SW 1271 (cell line): ENCODE results near the gene EDA.
A peak's percentile ranks its signal among the peaks of the same experiment; 100 is the strongest.
"Not testable (repeated sequence)": the region's sequence is repeated elsewhere in the genome, so short reads cannot be mapped to it uniquely, and the experiment has no call there.

Source experiments
- DNase-seq, 2 experiments: peaks; one replicate each; lab custom pipeline; 2025; lab: John Stamatoyannopoulos, UW

The EDA gene

DNA sequence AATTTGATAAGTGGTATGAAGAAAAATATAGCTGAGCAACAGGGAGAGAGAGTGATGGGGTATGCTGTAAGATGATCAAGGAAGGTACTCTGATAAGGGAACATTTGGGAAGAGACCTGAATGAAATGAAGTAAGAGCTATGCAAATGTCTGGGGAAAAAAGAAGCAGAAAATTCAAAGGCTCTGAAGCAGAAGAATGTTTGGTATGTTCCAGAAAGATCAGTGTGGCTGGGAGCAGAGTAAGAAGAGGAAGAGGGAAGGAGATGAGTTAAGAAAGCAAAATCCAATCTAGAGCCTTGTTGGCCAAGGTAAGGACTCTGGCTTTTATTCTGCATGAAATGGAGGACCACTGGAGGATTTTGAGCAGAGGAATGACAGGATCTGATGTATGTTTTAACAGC, 343.8 kb downstream of the EDA start:
- DNase-seq, result no peak

DNA sequence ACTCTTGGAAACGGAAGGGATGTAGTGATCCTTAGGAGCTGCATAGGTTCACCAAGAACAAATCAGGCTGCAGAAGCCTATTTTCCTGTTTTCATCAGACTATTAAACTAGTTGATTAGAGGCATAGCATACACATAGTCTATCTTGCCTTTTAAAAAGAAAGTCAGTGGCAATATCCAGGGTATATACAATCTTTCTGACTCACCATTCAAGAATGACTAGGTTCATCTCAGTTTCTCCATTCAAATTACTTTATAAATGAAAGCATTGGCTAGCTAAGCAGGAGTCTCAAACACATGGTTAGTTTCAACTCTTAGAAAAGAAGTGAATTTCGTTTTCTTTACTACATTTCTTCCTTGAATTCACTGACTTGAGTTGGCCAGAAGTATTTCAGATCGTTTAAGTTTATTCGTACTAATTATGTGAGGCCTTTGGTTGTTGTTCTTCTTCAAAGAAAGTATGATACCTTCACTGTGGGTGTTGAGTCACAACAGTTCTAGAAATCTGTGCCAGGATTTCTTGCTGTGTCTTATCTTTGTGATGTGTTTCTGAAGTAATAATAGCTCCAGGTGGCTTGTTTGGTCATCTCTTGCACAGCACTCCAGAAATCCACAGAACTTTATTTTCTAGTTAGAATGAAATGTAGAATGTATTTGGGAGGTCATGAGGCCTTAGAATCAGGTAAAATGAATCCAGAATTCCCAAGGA, 345.6 kb downstream of the EDA start:
- no peak for DNase-seq

DNA sequence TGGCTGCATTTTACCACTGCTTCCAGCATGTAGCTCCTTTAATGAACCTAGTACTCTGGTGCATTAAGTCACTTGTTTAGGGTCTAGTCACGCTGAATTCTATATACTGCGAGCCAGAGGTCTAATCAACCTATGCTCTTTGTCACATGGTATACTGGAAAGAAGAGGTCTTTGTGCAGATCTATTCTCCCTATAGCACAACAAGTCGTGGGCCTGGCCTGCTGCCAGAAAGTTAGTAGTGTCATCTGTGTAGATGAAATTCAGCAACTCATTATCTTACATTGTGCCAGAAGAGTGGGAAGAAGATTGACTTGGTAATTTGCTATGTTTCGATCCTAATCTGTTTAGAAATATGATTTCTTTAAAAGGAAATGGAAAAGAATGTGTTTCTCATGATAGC, 353.0 kb downstream of the EDA start:
- DNase-seq, result no peak

DNA sequence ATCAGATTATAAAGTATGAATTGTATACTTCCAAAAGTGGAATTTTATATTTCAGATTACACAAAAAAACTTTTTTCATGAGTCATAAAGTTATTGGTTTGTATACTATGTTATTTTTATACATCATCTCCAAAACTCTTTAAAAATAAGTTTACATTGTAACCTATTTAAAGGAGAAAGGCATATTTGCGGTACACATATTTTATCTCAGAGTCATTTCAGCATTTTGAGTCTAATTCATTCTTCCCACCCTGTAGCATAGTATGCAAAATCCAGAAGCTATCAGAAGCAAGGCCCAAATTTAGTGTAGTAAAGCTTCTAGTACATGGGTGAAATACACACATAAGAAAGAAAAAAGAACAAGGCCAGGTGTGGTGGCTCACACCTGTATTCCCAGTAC, 353.5 kb downstream of the EDA start:
- no peak for DNase-seq

DNA sequence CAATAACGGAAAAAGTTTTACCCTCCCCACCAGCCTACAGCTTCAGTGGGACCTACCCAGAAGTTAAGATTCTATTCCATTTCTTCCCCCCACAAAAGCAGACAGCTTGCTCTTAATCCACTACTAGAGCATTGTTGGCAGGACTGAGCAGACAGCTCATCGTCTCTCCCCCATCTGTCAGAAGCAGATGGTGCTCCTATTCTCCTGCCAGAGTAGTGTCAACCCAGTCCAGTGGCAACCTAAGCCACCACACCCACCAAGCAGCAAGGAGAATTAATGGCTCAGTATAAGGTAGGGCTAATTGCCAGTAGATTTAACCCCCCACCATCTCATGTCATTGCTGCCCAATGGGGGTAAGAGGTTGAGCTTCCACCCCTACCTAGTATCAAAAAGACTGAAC, 371.8 kb downstream of the EDA start:
- DNase-seq, result no peak

DNA sequence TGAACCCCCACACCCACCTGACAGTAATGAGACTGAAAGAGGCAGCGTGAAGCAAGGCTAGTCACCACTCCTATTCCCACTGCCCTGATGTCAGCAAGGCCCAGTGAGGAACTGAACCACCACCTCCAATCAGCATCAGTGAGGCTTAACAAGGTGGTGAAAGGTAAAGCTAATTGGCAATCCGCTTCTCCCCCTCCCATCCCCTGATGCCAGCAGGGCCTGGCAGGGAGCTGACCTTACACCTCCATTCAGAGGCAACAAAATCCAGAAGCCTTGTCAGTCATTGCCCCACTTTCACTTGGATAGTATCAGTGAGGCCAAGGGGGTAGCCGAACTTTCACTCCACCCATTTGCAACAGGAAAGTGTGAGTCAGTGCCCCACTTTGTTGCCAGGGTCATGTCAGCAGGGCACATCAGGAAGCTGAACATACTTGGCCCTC, 373.1 kb downstream of the EDA start:
- DNase-seq, result no peak

DNA sequence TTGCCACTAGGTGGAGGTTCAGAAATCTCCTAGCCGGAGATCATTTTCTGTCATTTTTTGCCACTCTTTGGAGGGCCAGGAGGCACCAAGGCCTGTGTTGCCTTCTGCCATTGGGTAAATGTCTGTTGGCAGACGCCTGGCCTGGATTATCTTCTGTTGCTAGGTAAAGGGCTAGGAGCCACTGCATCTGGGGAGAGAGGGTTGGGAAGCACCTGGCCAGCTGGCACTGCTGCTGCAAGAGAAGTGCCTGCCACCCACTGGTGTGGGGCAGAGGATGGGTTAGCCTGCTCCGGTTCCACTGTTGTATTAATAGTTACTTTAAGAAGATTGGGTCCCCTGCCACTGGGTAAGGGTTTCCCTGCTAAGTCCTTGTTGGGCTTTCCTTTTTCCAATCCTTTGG, 375.8 kb downstream of the EDA start:
- DNase-seq, result no peak

DNA sequence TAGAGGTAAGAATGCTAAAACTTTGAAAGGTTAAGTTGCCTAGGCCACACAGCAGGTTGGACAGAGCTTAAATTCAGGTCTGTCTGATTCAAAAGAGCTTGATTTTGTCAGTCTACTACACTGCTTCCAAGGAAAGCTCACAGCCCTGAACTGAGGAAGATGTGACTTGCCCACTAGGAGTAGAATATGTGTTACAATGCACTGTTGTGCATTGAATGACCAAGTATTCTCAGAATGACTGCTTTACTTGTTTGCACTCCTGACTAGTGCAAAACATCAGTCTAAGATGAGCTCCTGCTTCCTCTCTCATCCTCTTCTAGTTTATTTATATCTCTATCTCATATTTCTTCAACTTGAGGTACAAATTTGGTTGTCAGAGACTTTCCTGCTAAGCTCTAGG, 377.6 kb downstream of the EDA start:
- DNase-seq, result no peak

DNA sequence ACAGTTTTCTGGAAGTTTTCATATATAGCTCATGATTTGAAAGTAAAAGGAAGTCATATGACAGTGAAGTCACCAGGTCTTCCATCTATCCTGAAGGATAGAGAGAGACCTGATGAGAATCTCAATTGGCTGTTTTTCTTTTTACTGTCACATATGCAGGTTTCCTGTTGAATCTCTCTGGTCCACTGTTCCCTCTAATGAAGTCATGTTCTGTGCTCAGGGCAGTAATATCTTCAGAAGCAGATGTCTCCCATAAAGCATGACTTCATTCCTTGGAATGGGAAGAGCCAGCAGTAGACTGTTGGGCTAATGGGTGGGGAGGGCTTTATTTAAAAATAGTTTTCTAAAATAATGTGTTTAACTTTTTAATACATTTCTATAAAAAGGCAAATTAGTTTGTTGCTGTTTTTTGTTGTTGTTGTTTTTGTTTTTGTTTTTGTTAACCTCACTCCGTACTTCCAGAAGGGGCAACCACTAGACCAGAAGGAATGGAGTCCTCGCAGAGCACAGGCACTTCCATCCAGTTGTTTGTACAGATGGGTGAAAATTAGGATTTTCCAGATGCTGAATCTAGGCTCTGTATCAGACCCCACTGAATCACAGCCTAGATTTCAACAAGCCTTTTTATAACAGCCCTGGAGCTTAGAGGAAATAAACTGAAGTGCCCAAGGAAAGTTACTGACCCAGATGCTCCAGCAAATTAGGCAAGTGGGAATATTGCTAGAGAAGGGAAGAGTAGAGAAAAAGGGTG, 379.6 kb downstream of the EDA start:
- no peak for DNase-seq

DNA sequence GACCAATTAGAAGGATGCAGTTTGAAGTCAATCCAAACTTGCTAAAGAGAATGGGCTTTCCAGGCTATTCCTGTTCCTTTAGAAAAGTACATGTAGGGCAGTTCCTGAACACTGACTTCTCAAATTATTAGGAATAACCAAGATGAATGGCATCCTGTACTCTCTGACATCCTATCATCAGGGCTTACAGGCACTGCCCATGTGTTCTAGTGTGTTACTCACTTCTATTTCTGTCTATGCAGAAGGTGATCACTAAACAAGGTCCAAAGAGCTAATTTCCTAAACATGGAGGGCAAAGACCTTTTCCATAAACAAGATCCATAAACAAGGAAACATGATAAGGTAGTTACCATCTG, 380.2 kb downstream of the EDA start:
- DNase-seq, result no peak

DNA sequence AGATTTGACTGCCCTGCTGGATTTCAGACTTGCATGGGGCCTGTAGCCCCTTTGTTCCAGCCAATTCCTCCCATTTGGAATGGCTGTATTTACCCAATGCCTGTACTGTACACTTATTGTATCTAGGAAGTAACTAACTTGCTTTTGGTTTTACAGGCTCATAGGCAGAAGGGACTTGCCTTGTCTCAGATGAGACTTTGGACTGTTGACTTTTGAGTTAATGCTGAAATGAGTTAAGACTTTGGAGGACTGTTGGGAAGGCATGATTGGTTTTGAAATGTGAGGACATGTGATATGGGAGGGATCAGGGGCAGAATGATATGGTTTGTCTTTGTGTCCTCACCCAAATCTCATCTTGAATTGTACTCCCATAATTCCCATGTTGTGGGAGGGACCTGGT, 382.4 kb downstream of the EDA start:
- DNase-seq, result not testable (repeated sequence)

DNA sequence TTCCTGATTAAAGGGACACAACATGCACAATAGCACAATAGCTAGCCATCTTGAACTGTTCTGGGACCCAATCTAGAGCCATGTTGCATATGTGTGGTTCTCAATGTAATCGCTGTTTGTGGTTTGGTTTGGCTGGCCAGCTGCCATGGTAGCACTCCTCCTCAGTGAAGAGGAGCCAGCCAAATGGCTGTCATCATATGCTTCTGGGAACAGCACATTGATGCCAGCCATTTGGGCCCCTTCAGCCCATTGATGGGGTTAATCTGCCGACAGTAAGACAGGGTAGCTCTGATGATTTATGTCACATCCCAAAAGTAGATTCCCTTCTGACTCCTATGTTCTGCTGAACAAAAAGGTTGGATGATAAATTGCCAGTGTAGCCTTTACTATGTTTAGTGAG, 385.4 kb downstream of the EDA start:
- no peak for DNase-seq

DNA sequence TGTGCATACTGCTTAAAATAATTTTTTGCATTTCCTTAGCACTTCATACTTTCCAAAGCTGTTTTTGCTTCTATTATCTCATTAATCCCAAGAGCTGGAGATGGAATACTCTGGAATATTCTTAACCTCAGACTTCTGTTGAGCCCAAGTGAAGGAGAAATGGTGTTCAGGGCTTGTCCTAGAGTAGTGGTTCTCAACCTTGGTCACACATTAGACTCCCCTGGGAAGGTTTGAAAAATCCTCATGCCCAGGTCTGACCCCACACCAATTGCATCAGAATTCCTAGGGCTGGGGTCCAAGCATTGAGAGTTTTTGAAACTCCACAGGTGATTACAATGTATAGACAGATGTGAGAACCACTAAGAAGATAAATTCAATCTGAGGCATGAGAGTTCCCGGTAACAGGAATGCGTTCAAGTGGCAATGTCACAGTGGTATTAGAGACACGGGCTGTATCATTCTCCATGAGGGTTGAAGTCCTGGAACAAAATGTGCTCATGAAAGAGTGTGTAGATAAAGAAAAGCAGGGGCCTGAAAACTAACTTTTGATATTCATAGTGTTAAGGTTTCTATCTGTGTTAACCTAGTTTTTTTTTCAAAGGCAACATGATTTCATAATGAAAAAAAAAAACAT, 385.9 kb downstream of the EDA start:
- DNase-seq, result no peak

DNA sequence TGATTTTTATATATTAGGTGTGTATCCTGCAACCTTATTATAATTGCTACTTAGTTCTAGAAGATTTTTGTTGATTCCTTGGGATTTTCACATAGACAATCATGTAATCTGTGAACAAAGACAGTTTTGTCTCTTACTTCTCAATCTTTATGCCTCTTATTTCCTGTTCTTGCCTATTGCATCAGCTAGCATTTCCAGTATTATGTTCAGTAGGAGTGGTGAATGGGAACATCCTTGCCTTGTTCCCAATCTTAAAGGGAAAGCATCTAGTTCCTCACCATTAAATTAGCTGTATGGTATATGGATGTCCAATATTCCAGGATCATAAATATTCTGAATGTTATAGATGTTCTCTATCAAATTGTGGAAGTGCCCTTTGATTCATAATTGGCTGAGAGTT, 392.0 kb downstream of the EDA start:
- DNase-seq, result no peak

DNA sequence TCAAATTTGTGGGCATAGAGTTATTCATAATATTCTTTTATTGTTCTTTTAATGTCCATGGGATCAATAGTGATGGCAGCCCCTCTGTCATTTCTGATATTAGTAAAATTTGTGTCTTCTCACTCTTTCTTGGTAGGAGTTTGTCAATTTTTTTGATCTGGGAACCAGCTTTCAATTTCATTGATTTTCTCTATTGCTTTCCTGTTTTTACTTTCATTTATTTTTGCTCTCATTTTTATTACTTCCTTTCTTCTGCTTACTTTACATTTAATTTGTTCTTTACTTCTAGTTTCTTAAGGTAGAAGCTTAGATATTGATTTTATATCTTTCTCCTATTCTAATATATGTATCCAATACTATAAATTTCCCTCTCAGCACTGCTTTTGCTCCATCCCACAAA, 393.1 kb downstream of the EDA start:
- no peak for DNase-seq

DNA sequence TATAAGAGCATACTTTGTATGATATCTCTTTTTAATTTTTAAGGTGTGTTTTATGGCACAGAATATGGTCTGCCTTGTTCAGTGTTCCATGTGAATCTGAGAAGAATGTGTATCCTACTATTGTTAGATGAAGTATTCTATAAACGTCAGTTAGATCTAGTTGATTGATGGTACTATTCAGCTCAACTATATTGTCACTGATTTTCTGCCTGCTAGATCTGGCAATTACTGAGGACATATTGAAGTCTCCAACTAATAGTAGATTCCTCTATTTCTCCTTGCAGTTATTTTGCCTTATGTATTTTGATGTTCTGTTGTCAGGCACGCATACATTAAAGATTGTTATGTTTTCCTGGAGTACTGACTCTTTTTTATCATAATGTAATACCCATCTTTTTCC, 394.1 kb downstream of the EDA start:
- DNase-seq, result no peak

DNA sequence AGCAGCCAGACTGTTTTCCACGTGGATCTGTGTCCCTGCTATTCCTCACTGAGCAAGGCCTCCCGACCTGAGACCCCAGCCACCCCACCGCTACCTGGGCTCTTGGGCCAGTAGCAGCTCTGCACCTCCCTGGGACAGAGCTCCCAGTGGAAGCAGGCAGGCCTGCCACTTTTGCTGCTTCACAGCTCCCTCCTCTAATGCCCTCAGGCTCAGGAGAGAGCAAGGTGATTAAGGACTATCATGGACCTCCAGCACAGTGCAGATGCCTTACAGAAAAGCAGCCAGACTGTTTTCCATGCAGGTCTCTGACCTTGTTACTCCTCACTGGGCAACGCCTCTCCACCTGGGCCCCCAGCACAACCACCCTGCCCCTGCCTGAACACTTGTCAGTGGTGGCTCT, 396.8 kb downstream of the EDA start:
- DNase-seq, result no peak

DNA sequence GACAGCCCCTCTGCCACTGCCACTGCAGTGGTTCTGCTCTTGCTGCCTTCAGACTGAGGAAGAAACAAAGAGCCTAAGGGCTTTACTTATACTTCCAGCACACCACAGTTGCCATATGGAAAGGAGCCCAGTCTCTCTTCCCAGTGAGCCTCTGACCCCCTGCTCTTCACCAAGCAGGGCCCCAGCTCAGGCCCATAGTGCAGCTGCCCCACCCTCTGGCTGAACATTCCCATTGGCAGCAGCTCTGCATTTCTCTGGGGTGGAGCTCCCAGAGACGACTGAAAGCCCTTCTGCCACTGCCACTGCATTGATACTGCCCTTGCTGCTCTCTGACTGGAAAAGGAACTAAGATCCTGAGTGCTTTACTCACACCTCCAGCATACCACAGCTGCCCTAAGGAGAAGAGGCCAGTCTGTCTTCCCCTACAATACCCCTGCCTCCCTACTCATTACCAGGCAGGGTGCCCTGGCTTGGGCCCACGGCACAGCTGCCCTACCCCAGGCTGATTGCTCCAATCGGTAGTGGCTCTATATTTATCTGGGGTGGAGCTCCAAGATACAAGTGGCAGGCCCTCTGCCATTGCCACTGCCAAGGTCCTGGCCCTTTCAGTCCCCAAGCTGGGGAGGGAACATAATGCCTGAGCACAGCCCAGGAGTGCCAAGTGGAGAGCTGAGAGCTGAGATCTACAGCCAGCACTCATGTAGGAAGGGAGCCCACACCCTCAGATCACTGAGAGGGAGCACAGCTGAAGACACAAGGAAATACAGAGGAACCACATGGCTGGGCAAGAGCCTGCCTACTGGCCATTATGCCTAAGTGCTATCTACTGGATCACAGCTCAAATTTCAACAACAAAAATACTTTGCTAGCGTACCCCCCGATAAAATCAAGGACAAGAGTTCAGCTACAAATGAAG, 397.8 kb downstream of the EDA start:
- no peak for DNase-seq

DNA sequence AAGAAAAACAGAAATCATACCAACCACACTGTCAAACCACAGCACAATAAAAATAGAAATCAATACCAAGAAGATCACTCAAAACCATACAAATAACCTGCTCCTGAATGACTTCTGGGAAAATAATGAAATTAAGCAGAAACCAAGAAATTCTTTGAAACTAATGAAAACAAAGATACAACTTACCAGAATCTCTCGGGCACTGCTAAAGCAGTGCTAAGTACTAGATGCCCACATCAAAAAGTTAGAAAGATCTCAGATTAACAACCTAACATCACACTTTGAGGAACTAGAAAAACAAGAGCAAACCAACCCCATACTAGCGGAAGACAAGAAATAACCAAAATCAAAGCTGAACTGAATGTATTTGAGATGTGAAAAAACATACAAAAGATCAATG, 400.6 kb downstream of the EDA start:
- no peak for DNase-seq

DNA sequence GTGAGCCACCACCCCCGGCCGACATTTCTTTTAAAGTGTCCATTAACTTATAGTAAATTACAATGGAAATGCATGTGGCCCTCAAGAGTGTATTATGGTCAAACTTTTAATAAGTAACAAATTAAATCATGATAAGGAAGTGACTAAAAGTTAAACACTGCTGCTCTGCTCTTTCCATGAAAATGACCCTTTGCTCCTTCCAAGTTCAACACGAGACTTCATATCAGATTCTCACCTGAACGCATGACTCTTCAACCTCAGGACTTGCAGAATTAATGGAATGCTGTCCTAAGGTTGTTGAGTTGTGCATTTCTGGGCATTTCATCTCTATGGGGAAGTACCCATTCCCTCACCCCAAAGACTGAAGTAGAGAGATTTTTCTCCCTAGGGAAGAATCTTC, 406.7 kb downstream of the EDA start:
- DNase-seq, result no peak

DNA sequence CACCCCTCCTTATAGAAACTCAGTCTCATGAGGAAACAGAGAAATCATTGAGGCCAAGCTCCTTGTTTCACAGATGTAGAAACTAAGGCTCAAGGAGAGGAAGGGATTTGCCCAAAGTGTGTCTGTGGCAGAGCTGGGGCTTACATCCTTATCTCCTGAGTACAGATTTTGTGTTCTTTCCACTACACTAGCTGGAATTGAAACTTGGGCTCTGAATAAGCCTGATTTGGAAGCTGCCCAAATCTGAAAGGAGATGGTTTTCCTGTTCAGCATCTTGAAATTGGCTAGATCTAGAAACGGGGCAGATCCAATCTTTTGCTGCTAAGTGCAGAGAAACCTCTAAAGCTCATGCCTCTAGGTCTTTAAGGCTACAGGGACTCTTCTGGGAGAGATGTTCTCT, 409.6 kb downstream of the EDA start:
- no peak for DNase-seq

DNA sequence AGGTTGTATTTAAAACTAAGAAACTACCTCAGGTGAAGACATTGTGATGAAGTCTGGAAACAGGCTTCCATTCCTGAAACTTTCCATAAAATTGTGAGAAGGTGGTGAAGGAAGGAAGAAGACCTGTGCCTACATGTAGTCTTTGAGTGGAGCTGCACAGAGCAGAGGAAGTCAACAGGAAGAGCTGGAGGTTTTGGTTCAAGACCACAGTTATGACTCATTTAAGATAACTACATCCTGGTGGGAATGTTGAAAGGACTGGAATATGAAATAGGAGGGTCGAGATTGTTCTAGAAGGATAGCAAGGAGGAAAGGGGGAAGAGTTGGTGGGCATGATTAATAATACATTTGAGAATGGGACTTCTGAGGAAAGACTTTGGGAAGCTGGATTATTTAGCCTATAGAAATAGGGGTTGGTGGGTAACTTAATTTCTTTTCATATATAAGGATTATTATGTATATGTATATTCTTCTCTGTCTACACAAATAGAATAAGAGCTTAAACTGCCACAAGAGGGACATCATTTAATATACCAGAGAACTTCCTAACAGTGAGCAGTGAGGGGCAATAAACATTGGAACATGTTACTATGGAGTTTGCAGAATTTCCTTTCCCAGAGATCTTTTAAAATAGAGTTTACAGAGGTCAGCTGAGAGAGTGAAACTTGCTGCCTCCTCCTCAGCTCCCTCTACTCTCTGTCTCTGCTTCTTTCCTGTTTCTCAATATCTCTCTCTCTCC, 410.4 kb downstream of the EDA start:
- peak in 1 of 2 experiments; percentile 8 for DNase-seq
